CMK (cell line): ENCODE data around the gene FBXW12.

Experiments used
- DNase-seq: peaks from one replicate; pipeline ENCODE4 v3.0.0-alpha.2; 2010; ENCODE audit warnings: low read depth

The FBXW12 gene

DNA sequence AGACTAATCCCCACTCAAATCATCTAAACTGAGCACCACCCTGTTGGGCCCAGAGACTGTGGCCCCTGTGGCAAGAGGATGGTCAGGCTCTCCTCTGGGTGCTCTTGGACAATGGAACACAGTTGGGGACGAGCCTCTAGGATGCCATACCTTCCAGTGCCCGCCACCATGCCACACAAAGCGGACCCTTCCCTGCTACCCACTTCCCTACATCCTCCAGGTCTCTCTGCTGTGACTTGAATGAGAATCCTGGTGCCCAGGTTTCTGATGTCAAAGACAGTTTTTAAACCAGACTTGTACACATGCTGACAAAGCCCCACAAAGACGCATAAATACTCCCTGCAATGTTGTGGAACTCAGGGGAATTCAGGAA lies 63.2 kb downstream of the FBXW12 start:
- DNase-seq, result no peak

DNA sequence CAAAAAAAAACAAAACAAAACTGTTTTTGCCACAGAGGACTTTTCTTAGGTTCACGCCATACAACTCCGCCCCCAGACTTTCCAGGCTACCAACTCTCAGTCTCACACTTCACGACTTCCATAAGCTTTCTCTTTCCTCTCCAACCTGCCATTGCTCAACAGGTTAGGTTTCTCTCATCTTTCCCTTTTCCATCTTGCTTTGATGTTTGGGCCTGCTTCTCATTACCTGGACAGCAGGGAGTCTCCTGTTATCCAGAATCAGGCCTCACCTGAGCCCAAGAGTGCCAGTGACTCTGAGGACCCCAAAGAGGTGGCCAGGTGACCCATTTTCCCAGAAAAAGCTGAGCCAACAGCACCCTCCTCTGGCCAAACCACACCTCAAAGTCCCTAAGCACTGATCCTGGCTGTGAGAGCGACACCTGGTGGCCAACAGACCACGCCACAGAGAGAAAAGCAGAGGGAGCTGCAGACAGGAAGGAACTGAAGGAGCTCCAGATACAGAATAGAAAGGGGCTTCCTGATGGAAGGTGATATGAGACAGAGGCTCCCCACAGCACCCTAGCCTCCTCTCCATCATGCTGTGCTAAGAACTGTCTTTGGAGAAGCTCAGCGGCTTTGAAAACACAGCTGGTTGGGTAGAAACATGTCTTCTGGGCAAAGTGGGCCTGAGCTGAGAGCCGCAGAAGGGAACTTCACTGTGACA lies 63.9 kb downstream of the FBXW12 start:
- peak; percentile 63 for DNase-seq

DNA sequence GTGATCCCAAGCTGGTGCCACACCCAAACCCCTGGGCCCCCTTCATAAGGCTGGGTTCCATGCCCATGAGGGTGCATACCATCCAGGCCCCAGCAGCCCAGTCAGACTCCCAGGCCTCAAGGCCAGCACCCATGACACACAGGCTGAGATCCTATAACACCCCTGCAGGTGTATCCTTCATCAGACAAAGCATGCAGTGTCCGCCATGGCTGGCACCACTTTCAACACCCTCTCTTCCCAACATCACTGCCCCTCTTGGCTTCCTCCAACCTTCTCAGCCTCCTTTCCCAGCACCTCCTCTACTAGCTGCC lies 64.4 kb downstream of the FBXW12 start:
- no peak for DNase-seq

DNA sequence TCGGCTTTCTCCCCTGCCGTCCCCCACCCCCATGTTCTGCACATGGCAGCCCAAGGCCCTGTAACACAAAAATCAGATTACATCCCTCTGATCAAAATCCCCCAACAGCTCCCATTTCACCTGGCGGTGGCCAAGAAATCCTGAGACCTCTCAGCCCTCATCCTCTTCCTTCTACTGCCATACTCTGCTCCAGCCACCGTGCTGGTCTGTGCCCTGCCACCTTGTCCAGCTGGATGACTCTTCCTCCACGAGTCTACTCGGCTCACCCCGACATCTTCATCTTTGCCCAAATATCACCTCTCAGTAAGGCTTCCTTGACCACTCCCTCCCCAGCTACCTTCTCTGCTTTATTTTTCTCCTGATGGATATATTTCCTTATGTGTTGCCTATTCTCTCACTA lies 64.8 kb downstream of the FBXW12 start:
- no peak for DNase-seq

DNA sequence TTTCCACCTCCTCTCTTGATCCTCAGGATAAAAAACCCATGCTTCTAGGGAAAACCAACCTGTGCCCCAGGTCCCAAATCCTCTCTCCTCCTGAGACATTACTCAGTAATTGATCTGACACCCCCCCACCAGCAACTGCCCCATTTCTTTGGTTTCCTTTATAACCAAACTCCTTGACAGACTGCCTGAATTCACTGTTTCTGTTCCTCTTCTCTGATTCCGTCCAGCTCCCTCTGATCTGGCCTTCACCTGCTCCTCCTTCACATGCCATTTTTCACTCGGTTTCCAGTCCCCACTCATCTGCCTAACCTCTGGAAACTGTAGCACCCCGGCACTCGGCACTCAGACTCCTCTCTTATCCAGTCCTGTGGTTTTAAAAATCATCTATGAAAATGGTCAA lies 65.8 kb downstream of the FBXW12 start:
- DNase-seq, result no peak

DNA sequence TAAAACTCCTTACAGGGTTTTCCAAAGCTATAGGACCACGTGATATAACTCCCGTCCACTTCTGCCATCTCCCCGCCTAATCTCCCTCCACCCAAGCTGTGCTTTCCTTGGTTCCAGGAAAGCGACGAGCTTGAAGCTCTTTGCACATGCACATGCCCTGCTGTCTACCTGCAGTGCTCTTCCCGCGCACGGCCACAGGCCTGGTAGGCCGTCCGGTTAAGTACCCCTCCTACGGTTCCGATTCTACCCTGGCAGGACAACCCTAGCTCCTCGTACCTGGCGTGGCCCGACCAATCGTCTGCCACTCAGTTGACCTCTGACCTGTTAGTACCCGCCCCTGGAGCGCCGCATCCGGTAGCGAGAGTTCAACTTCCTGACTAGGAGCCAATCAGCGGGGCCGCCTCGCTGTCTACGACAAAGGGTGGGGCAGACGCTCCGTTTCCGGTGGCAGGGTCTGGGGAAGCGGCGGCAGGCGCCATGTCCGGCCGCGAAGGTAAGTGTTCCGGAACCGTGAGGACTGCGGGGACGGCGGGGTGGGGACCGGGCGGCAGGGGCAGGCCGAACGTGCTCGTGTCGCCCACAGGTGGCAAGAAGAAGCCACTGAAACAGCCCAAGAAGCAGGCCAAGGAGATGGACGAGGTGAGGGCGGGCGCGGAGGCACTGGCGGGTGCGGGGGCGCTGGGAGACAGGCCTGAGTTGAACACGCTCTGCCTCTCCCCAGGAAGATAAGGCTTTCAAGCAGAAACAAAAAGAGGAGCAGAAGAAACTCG lies 68.0 kb downstream of the FBXW12 start, which contains the start of the genes CCDC51 and TMA7:
Gene CCDC51, minus strand, starts transcription at position 300 of the 770 bp plus-strand sequence. CDS start 4,991 bp downstream, outside the sequence.
Gene TMA7, plus strand, starts transcription at position 438 of the 770 bp plus-strand sequence. Its CDS starts 40 bp downstream, at position 478.
- peak; percentile 97 for DNase-seq

DNA sequence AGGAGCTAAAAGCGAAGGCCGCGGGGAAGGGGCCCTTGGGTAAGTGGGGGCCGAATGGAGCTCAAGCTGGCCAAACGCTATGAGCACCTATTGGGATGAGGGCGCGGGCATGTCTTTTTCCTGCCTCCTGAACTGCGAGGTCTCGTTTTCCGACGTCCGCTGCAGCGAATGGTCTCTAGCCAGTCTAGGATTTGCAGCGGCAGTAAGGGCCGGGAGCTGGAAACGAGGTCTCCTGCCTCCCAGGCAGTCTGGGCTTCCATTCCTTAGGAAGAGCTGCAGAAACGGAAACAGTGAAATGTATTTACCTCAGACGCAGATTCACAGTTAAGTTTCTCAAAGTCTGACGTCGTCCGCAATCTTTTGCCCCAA lies 68.6 kb downstream of the FBXW12 start:
- no peak for DNase-seq

DNA sequence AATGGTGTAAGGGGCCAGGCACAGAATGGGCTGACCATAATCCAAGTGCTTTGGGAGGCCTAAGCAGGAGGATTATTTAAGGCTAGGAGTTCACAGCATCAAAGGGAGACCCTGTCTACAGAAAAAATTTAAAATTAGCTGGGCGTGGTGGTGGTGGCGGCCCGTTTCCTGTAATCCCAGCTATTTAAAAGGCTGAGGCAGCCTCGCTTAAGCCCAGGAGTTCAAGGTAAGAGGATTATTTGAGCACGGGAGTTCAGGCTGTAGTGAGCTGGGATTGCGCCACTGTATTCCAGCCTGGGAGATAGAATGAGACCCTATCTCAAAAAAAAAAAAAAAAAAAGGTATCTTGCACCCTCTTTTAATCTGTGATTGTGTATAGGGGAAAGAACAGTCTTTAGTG lies 69.9 kb downstream of the FBXW12 start:
- DNase-seq, result no peak
